RPMI8226 (cell line): ENCODE data around the gene MTF1.
A peak's percentile ranks its signal among the peaks of the same experiment; 100 is the strongest.
"Not testable (repeated sequence)": the region's sequence is repeated elsewhere in the genome, so short reads cannot be mapped to it uniquely, and the experiment has no call there.

ENCODE experiments used
- DNase-seq: peaks from one replicate; pipeline ENCODE4 v3.0.0-alpha.2; 2015

Gene MTF1

DNA sequence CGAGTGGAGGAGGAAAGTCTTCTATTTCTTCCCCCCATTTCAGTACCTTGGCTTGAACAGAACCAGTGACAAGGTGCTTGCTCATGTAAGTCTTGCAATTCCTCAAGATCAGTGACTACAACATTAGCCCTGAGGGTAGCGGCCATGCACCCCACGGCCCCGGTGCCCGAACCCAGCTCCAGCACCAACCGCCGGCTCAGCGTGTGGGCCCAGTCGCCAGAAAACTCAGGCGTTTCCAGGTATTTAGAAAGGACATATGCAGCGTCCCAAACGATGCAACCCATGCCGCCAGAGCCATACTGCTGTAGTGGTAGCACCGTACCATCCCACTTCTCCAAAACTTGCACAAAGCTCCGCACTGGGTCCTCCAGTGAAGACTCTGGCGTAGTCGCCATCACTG lies 76.9 kb downstream of the MTF1 start:
- DNase-seq = no peak

- no peak for DNase-seq
Observed at GRCh38 chr1:37778654-37779053, 80.7 kb downstream of the MTF1 start.

- no peak for DNase-seq
Observed at GRCh38 chr1:37776946-37777516, 82.4 kb downstream of the MTF1 start.

DNA sequence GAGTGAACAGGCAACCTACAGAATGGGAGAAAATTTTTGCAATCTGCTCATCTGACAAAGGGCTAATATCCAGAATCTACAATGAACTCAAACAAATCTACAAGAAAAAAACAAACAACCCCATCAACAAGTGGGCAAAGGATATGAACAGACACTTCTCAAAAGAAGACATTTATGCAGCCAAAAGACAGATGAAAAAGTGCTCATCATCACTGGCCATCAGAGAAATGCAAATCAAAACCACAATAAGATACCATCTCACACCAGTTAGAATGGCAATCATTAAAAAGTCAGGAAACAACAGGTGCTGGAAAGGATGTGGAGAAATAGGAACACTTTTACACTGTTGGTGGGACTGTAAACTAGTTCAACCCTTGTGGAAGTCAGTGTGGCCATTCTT lies 88.0 kb downstream of the MTF1 start:
- DNase-seq = not testable (repeated sequence)

- no peak for DNase-seq
Observed at GRCh38 chr1:37767488-37767887, 91.9 kb downstream of the MTF1 start.

GRCh38 chr1:37765916-37766664 lies 93.3 kb downstream of the MTF1 start:
- DNase-seq = peak; percentile 45

- no peak for DNase-seq
Observed at GRCh38 chr1:37764888-37765441, 94.4 kb downstream of the MTF1 start, which contains the start of gene EPHA10. EPHA10 (minus strand) TSS chr1:37765120; CDS start chr1:37765066, 54 bp downstream.

- peak; percentile 69 for DNase-seq
Observed at GRCh38 chr1:37764414-37764825, 95.0 kb downstream of the MTF1 start.

GRCh38 chr1:37763791-37764413 lies 95.5 kb downstream of the MTF1 start:
- DNase-seq = no peak

GRCh38 chr1:37762516-37762915 lies 96.9 kb downstream of the MTF1 start:
- DNase-seq = no peak

DNA sequence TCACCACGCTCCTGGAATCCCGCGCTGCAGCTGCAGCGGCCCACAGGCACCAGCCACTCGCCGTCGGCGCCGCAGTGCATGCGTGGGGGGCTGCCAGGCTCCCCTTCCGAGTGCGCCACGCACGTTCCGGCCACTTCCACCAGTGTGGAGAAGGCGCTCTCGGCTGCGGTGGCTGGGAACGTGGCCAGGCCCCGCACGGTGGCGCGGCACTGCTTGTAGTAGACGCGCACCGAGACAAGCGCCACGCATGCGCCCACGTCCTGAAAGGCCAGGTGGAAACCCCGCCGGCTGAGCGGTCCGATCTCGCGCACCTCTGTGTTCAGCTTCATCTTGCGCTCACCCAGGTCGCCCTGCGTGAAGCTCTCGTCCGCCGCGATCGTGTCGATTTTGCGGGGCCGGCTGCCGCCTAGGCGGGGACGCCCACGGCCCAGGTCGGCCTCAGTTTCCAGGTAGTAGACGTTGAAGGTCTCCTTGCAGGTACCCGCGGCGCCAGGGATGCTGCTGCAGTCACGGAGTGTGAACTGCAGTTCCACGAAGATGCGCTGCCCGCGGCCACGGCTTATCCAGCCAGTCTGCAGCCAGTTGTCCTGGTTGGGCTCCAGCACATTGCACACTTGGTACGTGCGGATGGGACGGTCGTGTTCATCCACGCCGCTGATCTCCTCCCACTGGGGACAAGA lies 97.8 kb downstream of the MTF1 start:
- no peak for DNase-seq
